WTC11 (cell line): ENCODE results near the gene FGF12. TPM values are rescaled to one million over a fixed set of nuclear protein-coding genes. Genes with fewer than 3 reads are reported as not detected.

Experiments used
- ATAC-seq: fragments of 200-7000 bp; cut with Tn5 transposase; 2 replicates; pipeline ENCODE4 v1.10.0; 2021; ENCODE audit warnings: mild to moderate bottlenecking, moderate library complexity
- CTCF ChIA-PET: fragments of 300-600 bp; sonication (Branson Sonifier 250); formaldehyde crosslinking; loops from one replicate; lab custom pipeline; 2021; ENCODE audit warnings: antibody characterized with exemption; lab: Charles Lee
- POLR2A ChIA-PET: fragments of 350-600 bp; sonication (Branson Sonifier 250); formaldehyde crosslinking; loops from one replicate; lab custom pipeline; 2021; ENCODE audit warnings: antibody characterized with exemption; lab: Charles Lee
- DNase-seq: peaks from one replicate; pipeline ENCODE4 v3.0.0; 2021; ENCODE audit warnings: low spot score
- H3K27ac Mint-ChIP-seq: 2 replicates; pipeline ENCODE4 v1.8.0; 2021; ENCODE audit warnings: mixed read lengths
- H3K27me3 Mint-ChIP-seq: 2 replicates; pipeline ENCODE4 v1.8.0; 2021; ENCODE audit warnings: low read depth, mild to moderate bottlenecking, moderate library complexity, mixed read lengths
- H3K36me3 Mint-ChIP-seq: 2 replicates; pipeline ENCODE4 v1.8.0; 2021; ENCODE audit warnings: mixed read lengths
- H3K4me1 Mint-ChIP-seq: 2 replicates; pipeline ENCODE4 v1.8.0; 2022; ENCODE audit warnings: mixed read lengths
- H3K4me3 Mint-ChIP-seq: 2 replicates; pipeline ENCODE4 v1.8.0; 2021; ENCODE audit warnings: mild to moderate bottlenecking, moderate library complexity, mixed read lengths
- H3K9me3 Mint-ChIP-seq: 2 replicates; pipeline ENCODE4 v1.8.0; 2021; ENCODE audit warnings: mixed read lengths
- CREM ChIP-seq: sonication (generic); formaldehyde crosslinking; IDR thresholded peaks from 2 replicates; pipeline ENCODE4 v1.8.1; 2022; ENCODE audit warnings: mild to moderate bottlenecking, missing genetic modification reagents, moderate library complexity
- ESRRA ChIP-seq: sonication (generic); formaldehyde crosslinking; IDR thresholded peaks from 2 replicates; pipeline ENCODE4 v1.8.1; 2022; ENCODE audit warnings: mild to moderate bottlenecking, missing genetic modification reagents, borderline replicate concordance
- GRHL2 ChIP-seq: fragments of 250-450 bp; sonication (Bioruptor Pico); IDR thresholded peaks from 2 replicates; pipeline ENCODE4 v1.8.0; 2022; ENCODE audit warnings: mild to moderate bottlenecking, moderate library complexity; ENCODE audit not compliant: insufficient replicate concordance, severe bottlenecking
- IRF2 ChIP-seq: sonication (generic); formaldehyde crosslinking; IDR thresholded peaks from 2 replicates; pipeline ENCODE4 v1.8.0; 2022; ENCODE audit warnings: low read depth, missing genetic modification reagents, borderline replicate concordance
- KAT7 ChIP-seq: sonication (generic); formaldehyde crosslinking; IDR thresholded peaks from 2 replicates; pipeline ENCODE4 v1.8.1; 2023; ENCODE audit warnings: missing genetic modification reagents, mild to moderate bottlenecking, borderline replicate concordance
- NFE2L1 ChIP-seq: sonication (generic); formaldehyde crosslinking; IDR thresholded peaks from 2 replicates; pipeline ENCODE4 v1.8.1; 2023; ENCODE audit warnings: missing genetic modification reagents
- NFYB ChIP-seq: sonication (generic); formaldehyde crosslinking; conservative IDR thresholded peaks from 2 replicates; pipeline ENCODE4 v1.8.0; 2022; ENCODE audit warnings: low read depth, missing genetic modification reagents
- NR3C1 ChIP-seq: sonication (generic); formaldehyde crosslinking; conservative IDR thresholded peaks from 2 replicates; pipeline ENCODE4 v1.8.1; 2023; ENCODE audit warnings: low read depth, mild to moderate bottlenecking, missing genetic modification reagents
- OVOL2 ChIP-seq: fragments of 250-450 bp; sonication (Bioruptor Pico); IDR thresholded peaks from 2 replicates; pipeline ENCODE4 v1.9.0; 2021; ENCODE audit warnings: mild to moderate bottlenecking, borderline replicate concordance
- RELA ChIP-seq: sonication (generic); formaldehyde crosslinking; IDR thresholded peaks from 2 replicates; pipeline ENCODE4 v1.8.1; 2022; ENCODE audit warnings: missing genetic modification reagents, mild to moderate bottlenecking, borderline replicate concordance
- RORB ChIP-seq: fragments of 250-450 bp; sonication (Bioruptor Pico); IDR thresholded peaks from 2 replicates; pipeline ENCODE4 v1.9.0; 2021; ENCODE audit warnings: mild to moderate bottlenecking
- SP1 ChIP-seq: sonication (generic); formaldehyde crosslinking; conservative IDR thresholded peaks from 2 replicates; pipeline ENCODE4 v1.8.1; 2022; ENCODE audit warnings: missing genetic modification reagents
- ZNF396 ChIP-seq: fragments of 250-450 bp; sonication (Bioruptor Pico); IDR thresholded peaks from 2 replicates; pipeline ENCODE4 v1.8.0; 2021; ENCODE audit warnings: mild to moderate bottlenecking, moderate library complexity, borderline replicate concordance
- ZNF671 ChIP-seq: fragments of 250-450 bp; sonication (Bioruptor Pico); IDR thresholded peaks from 2 replicates; pipeline ENCODE4 v1.8.0; 2021; ENCODE audit warnings: mild to moderate bottlenecking
- total RNA-seq: library from RNA; stranded (reverse); gene quantifications from 3 replicates; pipeline ENCODE4 v1.2.3, GENCODE V29; 2021
- TF ChIP-seq, protein P1 (sequence below): fragments of 250-450 bp; sonication (Bioruptor Pico); conservative IDR thresholded peaks from 2 replicates; pipeline ENCODE4 v1.9.0; 2021; ENCODE audit warnings: mild to moderate bottlenecking
- TF ChIP-seq, protein P2 (sequence below): sonication (generic); formaldehyde crosslinking; IDR thresholded peaks from 2 replicates; pipeline ENCODE4 v1.8.0; 2022; ENCODE audit warnings: mild to moderate bottlenecking, missing genetic modification reagents
- TF ChIP-seq, protein P3 (sequence below): sonication (generic); formaldehyde crosslinking; IDR thresholded peaks from 2 replicates; pipeline ENCODE4 v1.8.0; 2023; ENCODE audit warnings: mild to moderate bottlenecking, missing genetic modification reagents
- TF ChIP-seq, protein P4 (sequence below): sonication (generic); formaldehyde crosslinking; IDR thresholded peaks from 2 replicates; pipeline ENCODE4 v1.8.1; 2023; ENCODE audit warnings: mild to moderate bottlenecking, missing genetic modification reagents

FGF12 gene
- total RNA-seq, 1 experiment from 2014 or later, result 13.5 TPM

DNA sequence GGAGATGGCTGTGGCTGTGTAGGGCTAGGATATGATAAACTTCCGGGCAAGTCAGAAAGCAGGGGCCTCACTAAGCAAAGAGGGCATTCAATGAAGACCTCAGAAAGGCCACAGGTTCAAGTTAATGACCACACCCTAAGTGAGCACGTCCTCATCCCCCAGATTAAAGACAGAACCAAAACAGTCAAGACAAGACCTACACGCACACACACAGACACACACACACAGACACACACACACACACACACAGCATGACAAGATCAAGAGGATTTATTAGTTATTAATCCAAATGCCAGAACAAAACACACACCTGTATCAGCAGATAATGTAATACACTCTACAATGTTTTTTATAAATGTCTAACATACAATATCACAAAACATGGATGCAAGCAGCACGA lies 546.2 kb downstream of the FGF12 start:
- ATAC-seq (no peak), DNase-seq (no peak)
- Mint-ChIP-seq H3K4me1 (peaks cover 21% of the 10 kb centered on the region), H3K27me3 (peaks cover 54% of the 10 kb centered on the region), H3K9me3 (no peaks in the 10 kb centered on the region), H3K4me3 (no peak overlapping the region), H3K36me3 (no peaks in the 10 kb centered on the region), H3K27ac (no peak overlapping the region)
- CTCF ChIA-PET, result no interaction called here
- TF ChIP-seq SP1 (no peak), ESRRA (CRISPR knock-in tag) (no peak), GRHL2 (CRISPR knock-in tag) (no peak), CREM (CRISPR knock-in tag) (no peak), NR3C1 (no peak), NFYB (CRISPR knock-in tag) (no peak), RORB (CRISPR knock-in tag) (no peak)
- TF ChIP-seq, protein P1, sequence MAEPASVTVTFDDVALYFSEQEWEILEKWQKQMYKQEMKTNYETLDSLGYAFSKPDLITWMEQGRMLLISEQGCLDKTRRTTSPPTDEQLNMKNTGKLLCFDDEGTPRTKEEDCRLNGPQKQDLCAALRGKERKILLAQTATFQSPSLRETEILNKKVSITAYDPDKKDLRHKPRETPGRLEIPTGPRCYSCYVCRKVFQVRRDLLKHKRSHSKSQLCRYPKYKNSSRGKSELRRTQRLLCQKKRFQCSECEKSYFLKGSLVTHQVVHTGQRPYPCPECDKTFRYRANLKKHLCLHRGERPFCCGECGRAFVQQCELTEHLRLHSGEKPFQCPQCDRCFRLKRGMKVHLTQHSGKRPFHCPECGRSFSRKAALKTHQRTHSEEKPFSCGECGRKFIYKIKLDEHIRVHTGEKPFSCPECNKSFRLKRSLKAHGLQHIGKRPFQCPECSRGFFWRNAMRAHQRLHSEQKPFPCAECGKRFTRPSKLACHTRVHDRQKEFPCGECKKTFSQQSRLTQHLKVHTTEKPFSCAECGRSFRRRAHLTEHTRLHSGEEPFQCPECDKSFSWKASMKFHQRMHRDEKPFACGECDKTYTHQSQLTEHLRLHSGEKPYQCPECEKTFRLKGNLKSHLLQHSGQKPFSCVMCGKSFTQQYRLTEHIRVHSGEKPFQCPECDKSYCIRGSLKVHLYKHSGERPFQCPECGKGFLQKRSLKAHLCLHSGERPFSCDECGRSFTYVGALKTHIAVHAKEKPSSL (CRISPR knock-in tag), result no peak
- TF ChIP-seq, protein P2, sequence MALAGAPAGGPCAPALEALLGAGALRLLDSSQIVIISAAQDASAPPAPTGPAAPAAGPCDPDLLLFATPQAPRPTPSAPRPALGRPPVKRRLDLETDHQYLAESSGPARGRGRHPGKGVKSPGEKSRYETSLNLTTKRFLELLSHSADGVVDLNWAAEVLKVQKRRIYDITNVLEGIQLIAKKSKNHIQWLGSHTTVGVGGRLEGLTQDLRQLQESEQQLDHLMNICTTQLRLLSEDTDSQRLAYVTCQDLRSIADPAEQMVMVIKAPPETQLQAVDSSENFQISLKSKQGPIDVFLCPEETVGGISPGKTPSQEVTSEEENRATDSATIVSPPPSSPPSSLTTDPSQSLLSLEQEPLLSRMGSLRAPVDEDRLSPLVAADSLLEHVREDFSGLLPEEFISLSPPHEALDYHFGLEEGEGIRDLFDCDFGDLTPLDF (CRISPR knock-in tag), result no peak
- TF ChIP-seq, protein P3, sequence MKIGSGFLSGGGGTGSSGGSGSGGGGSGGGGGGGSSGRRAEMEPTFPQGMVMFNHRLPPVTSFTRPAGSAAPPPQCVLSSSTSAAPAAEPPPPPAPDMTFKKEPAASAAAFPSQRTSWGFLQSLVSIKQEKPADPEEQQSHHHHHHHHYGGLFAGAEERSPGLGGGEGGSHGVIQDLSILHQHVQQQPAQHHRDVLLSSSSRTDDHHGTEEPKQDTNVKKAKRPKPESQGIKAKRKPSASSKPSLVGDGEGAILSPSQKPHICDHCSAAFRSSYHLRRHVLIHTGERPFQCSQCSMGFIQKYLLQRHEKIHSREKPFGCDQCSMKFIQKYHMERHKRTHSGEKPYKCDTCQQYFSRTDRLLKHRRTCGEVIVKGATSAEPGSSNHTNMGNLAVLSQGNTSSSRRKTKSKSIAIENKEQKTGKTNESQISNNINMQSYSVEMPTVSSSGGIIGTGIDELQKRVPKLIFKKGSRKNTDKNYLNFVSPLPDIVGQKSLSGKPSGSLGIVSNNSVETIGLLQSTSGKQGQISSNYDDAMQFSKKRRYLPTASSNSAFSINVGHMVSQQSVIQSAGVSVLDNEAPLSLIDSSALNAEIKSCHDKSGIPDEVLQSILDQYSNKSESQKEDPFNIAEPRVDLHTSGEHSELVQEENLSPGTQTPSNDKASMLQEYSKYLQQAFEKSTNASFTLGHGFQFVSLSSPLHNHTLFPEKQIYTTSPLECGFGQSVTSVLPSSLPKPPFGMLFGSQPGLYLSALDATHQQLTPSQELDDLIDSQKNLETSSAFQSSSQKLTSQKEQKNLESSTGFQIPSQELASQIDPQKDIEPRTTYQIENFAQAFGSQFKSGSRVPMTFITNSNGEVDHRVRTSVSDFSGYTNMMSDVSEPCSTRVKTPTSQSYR (CRISPR knock-in tag), result no peak
- POLR2A ChIA-PET, result no interaction called here

DNA sequence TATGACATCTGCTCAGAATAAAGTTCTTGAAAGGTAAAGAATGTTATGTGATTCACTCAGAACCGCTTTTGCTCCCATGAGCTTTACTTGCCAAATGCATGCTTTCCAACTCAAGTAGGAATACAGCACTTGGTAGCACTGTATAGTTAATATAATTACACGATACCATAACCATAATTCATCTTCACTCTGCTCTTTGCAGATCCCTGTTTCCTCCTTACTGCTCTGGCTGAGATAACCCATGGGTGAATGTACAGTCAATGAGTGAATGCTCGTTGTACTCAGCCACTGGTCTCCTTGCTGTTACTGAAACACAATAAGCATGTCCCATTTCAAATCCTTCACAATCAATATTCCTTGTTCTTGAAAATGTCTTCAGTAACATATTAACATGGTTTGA lies 550.0 kb downstream of the FGF12 start:
- Mint-ChIP-seq H3K36me3 (no peaks in the 10 kb centered on the region), H3K27me3 (peaks cover 66% of the 10 kb centered on the region)
- CTCF ChIA-PET, result no interaction called here
- TF ChIP-seq KAT7 (CRISPR knock-in tag), result no peak
- TF ChIP-seq, all 79 proteins: peak for 0
- peaks cover 10% of the 10 kb centered on the region for H3K4me1 Mint-ChIP-seq
- POLR2A ChIA-PET, result no interaction called here
- H3K27ac Mint-ChIP-seq, result no peak overlapping the region
- ATAC-seq (no peak), DNase-seq (no peak)
- H3K9me3 Mint-ChIP-seq, result no peaks in the 10 kb centered on the region
- no peak overlapping the region for H3K4me3 Mint-ChIP-seq

DNA sequence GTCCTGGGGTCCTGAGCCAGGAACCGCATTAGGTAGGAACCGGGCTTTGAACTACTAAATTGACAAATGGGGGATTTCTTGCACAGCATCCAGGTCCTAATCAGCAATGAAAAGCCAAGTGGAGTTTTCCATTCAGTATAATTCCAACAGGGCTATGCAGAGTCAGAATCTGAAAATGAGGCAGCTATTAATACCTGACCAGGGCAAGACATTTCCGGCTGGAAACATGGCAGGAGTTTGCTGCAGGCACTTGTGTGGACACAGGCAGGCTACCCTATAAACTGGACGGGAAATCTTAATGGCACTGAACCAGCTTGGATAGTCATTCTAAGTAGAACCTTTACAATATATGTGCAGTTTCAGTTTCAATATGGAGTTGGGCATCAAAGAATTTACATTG lies 553.1 kb downstream of the FGF12 start:
- H3K4me1 Mint-ChIP-seq, result peaks cover 26% of the 10 kb centered on the region
- no peaks in the 10 kb centered on the region for H3K36me3 Mint-ChIP-seq
- DNase-seq, result no peak
- no peaks in the 10 kb centered on the region for H3K9me3 Mint-ChIP-seq
- ChIA-PET CTCF (interaction anchor here (1.2 kb wide), 1 partner anchor 13 kb away, joined by 4 read pairs; no protein-coding TSS in a partner anchor), POLR2A (no interaction called here)
- peaks cover 42% of the 10 kb centered on the region for H3K27me3 Mint-ChIP-seq
- no peak for ATAC-seq
- TF ChIP-seq ZNF396 (CRISPR knock-in tag) (no peak), OVOL2 (CRISPR knock-in tag) (no peak), ZNF671 (CRISPR knock-in tag) (no peak), NFE2L1 (CRISPR knock-in tag) (no peak), RELA (no peak), IRF2 (no peak)
- TF ChIP-seq, protein P4, sequence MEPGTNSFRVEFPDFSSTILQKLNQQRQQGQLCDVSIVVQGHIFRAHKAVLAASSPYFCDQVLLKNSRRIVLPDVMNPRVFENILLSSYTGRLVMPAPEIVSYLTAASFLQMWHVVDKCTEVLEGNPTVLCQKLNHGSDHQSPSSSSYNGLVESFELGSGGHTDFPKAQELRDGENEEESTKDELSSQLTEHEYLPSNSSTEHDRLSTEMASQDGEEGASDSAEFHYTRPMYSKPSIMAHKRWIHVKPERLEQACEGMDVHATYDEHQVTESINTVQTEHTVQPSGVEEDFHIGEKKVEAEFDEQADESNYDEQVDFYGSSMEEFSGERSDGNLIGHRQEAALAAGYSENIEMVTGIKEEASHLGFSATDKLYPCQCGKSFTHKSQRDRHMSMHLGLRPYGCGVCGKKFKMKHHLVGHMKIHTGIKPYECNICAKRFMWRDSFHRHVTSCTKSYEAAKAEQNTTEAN (CRISPR knock-in tag), result no peak
- H3K4me3 Mint-ChIP-seq, result no peak overlapping the region
- no peak overlapping the region for H3K27ac Mint-ChIP-seq
